GM21529 (cell line): Measurements from ENCODE around the gene MFSD2B.

Source experiments
- ATAC-seq: cut with Tn5 transposase; IDR thresholded peaks from one replicate; pipeline ENCODE4 v1.9.1; 2021; ENCODE audit not compliant: unreplicated experiment

Gene MFSD2B

DNA sequence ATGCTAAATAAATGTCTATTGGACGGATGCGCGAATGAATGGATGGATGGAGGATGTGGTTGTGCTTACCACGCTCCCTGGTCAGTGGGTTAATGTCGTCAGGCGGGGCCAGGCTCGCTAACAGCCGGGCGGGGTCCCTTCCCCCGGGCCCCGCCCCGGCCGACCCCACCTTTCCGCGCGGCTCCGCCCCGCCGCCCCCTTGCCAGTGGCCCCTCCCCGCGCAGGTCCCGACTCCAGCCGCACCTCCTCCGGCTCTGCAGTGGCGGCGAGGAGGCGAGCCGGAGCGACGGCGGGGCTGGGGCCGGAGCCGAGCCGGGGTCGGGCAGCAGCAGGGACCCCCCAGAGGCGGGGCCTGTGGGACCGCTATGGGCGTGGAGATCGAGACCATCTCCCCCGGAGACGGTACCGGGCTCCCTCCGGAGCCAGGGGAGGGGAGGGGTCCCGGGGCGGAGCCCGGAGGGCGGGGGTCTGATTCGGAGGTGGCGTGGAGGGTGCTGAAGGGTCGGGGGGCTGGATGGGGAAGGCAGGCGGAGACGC, 39.7 kb downstream of the MFSD2B start, which contains the start of gene FKBP1B:
Gene FKBP1B (plus strand): TSS at position 257 of the 537 bp plus-strand sequence. CDS start 109 bp downstream, at position 366.
- no peak for ATAC-seq

DNA sequence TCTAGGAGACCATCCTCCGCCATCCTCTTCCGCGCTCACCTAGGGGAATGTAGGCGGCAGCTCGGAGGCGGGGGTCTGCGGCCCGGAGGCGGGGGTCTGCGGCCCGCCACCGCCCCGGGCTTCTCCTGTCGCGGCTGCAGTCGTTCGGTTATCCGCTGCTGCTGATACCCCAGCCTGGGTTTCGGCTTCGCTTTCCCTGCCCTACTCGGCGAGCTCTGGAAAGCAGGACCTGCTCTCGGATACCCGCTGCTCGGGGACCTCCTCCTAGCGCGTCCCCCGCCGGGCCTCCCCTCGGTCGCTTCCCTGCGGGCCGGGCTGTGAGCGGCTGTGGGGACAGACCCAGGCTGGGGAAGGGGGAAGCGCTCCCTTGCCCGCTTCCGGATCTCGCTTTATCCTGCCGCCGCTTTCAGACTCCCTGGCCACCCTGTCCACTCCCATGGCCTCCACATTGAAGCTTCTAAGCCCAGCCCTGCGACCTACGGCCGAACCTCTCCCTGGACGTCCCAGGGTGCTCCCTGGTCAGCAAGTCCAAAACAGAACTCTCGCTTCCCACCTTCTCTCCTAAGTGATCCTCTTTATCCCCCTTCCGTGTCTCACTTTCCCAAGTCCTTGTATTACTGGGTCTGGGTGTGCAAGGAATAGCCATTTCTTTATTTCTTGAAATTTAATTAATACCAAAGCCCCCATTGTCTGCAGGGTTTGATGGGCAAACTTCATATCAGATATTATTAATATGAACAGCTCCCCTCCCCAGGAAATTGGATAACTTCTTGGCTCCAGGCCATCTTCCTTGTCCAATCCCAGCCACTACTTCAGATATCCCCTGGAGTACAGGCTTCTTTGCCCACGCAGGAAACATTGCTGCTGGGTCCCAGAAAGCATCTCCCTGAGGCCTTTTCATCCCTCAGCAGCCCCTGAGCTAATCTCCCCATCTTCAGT, 40.4 kb downstream of the MFSD2B start:
- ATAC-seq, result no peak

- ATAC-seq, result no peak
These were observed 41.9 kb downstream of the MFSD2B start for GRCh38 chr2:24051833-24052232.

- ATAC-seq, result no peak
These were observed 43.1 kb downstream of the MFSD2B start for GRCh38 chr2:24052951-24053350.

GRCh38 chr2:24054366-24055010, 44.6 kb downstream of the MFSD2B start:
- ATAC-seq, result no peak

- ATAC-seq, result no peak
These were observed 45.9 kb downstream of the MFSD2B start for GRCh38 chr2:24055750-24056149.

- ATAC-seq, result no peak
These were observed 48.8 kb downstream of the MFSD2B start for GRCh38 chr2:24058564-24059271.

DNA sequence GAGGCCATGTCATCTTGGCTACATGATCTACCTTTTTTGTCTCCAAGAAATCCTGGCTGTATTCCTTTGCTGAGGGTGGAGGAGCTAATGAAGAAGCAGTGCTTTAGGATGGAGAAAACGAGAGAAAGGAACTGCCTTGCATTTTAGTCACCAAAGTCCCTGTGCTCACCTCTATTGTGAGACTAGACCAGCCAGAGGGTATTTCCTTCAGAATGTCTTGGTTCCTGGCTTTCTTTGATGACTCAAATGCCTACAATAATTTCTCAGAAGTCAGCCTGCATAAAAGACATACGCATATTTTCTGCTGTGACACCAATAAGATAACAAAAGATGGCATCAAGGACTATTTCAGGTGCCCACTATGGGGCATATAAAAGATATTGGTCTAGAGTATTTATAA, 55.5 kb downstream of the MFSD2B start:
- ATAC-seq, result no peak

- no peak for ATAC-seq
These were observed 62.4 kb downstream of the MFSD2B start for GRCh38 chr2:24072259-24072658.

DNA sequence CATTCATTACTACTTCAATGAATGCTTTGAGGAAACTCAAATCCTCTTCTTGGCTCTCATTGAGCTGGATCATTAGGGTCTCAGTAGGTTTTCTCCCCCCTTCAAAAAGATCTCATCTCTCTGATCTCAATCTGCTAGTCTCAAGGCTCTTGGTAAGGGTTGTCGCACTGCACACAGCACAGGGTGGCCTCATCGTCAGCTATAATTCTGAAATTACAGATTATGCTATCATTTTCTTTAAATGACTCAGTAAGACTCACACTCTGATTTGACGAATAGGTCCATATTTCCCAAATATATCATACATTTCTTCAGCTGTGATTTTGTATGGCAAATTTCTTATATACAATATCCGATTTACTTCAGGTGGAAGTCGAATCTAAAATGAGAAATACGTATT, 63.9 kb downstream of the MFSD2B start:
- no peak for ATAC-seq

DNA sequence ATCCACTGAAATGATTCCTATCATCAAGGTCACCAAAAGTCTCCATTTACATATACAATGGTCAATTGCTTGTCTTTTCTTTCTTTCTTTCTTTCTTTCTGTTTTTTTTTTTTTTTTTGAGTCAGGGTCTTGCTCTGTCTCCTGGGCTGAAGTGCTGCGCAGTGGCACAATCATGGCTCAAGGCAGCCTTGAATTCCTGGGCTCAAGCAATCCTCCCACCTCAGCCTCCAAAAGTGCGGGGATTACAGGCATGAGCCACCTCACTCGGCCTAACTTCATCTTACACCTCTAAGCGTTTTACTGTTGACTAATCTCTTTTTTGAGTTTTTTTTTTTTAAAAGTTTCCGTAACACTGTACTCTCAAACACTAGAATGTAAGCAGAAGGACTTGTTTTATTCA, 65.4 kb downstream of the MFSD2B start:
- ATAC-seq, result no peak
